Measurements from ENCODE around the gene TTPAL. TPM values are rescaled to one million over a fixed set of nuclear protein-coding genes. Genes with fewer than 3 reads are reported as not detected.

Gene TTPAL
- total and polyA plus RNA-seq, 8 donors, result 2.1 to 18.3 (median 4.8) TPM

DNA sequence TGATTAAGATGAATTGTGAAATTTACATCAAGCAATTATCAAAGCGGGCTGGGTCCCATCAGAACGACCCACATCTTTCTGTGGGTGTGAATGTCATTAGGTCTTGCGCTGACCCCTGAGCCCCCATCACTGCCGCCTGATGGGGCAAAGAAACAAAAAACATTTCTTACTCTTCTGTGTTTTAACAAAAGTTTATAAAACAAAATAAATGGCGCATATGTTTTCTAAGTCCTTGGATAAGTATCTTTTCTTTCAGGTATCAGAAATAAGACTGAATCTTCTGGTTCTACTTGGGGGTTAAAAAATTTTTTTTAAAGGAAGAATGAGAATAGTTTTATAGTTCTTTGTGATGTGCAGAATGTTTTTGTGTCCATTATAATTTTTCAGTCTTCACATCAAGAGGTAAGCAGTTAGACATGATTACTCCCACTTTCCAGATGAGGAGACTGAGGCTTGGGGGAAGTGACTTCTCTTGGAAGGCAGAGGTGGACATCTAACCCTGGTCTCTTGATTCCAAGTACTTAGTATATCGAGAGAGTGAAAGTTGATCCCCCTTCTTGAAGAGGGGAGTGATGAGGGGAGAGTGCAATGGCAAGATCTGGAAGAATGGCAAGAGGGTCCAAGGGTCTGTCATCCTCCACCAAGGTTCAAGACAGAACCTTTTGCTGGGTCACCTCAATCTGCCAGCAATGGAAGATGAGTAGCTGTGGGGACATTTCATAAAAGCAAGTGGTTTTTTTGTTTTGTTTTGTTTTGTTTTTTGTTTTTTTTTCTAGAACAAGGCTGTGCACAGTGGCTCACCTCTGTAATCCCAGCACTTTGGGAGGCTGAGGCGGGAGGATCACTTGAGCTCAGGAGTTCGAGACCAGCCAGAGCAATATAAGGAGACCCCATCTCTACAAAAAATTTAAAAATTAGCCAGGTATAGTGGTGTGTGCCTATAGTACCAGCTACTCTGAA lies 42.8 kb upstream of the TTPAL start:
- H3K9me3 ChIP-seq, result no peaks in the 10 kb centered on the region
- no peak overlapping the region for H3K4me3 ChIP-seq
- 70 to 82% (median 79%) methylated on average over 8 of the region's 8 CpGs for WGBS, 5 donors
- H3K27me3 ChIP-seq, result peaks cover 0 to 31% (median 0%) of the 10 kb centered on the region in 3 donors
- no peak overlapping the region for H3K27ac ChIP-seq
- intact Hi-C loops (cut with DNase I; ENCODE audit: low total_unique reads), result no loop called here
- DNase-seq, result no peak
- H3K4me1 ChIP-seq, result no peaks in the 10 kb centered on the region
- TF ChIP-seq POLR2A (IDR thresholded peaks at IDR 0.05), result no peak
- TF ChIP-seq, protein P1, sequence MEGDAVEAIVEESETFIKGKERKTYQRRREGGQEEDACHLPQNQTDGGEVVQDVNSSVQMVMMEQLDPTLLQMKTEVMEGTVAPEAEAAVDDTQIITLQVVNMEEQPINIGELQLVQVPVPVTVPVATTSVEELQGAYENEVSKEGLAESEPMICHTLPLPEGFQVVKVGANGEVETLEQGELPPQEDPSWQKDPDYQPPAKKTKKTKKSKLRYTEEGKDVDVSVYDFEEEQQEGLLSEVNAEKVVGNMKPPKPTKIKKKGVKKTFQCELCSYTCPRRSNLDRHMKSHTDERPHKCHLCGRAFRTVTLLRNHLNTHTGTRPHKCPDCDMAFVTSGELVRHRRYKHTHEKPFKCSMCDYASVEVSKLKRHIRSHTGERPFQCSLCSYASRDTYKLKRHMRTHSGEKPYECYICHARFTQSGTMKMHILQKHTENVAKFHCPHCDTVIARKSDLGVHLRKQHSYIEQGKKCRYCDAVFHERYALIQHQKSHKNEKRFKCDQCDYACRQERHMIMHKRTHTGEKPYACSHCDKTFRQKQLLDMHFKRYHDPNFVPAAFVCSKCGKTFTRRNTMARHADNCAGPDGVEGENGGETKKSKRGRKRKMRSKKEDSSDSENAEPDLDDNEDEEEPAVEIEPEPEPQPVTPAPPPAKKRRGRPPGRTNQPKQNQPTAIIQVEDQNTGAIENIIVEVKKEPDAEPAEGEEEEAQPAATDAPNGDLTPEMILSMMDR (IDR thresholded peaks at IDR 0.05), result no peak
- TF ChIP-seq POLR2AphosphoS5 (IDR thresholded peaks at IDR 0.05), result no peak
- TF ChIP-seq EP300 (IDR thresholded peaks at IDR 0.05), result no peak
- H3K36me3 ChIP-seq, result peaks cover 0 to 18% (median 9%) of the 10 kb centered on the region in 4 donors

DNA sequence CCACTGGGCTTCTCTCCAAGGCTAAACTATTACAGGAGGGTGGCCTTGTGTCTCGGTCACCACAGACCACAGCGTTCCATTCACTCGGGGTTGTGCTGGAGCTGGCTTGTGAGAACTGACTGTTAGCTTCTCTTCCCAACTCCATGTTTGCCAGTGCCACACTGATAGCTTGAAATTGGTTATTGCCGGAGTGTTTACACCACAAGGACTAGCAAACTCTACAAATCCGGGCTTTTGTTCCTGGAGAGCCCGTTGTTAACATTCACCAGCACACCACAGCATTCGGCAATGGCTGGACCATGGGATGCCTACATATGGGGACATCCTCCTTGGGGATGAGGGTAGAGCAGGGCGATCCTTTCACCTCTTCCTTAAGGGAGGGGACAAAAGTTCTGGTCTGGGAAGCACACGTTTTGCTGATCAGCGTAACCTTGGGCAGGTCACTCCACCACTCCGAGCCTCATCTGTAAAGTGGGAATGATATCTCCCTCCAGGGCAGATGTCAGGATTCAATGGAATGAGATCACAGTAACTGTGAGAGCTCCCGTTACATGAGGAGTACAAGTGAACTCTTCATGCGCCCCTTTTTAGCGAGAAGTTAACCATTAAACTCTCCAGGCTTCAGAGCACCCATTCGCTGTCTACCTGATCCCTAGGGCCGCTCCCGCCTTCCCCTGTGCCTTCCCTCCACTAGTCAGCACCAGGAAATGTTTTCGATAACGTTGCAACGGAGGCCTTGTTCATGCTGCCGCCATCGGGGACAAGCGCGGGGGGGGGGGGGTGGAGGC lies 41.7 kb upstream of the TTPAL start:
- WGBS, 5 donors, result 39 to 61% (median 53%) methylated on average over 24 of the region's 24 CpGs
- peaks cover 0 to 11% (median 4%) of the 10 kb centered on the region in 4 donors for H3K36me3 ChIP-seq
- H3K4me3 ChIP-seq, result no peak overlapping the region
- intact Hi-C loops (cut with DNase I; ENCODE audit: low total_unique reads), result no loop called here
- H3K27ac ChIP-seq, result peak overlapping the region in 1 of 5 donors; percentile 14
- peaks cover 0 to 31% (median 0%) of the 10 kb centered on the region in 3 donors for H3K27me3 ChIP-seq
- H3K9me3 ChIP-seq, result no peaks in the 10 kb centered on the region
- H3K4me1 ChIP-seq, result no peaks in the 10 kb centered on the region
- DNase-seq, result peak in 1 of 2 donors; percentile 74
- no peak for TF ChIP-seq POLR2A (IDR thresholded peaks at IDR 0.05)
- TF ChIP-seq POLR2AphosphoS5 (IDR thresholded peaks at IDR 0.05), result no peak
- TF ChIP-seq, protein P1 (IDR thresholded peaks at IDR 0.05), result no peak
- no peak for TF ChIP-seq EP300 (IDR thresholded peaks at IDR 0.05)

DNA sequence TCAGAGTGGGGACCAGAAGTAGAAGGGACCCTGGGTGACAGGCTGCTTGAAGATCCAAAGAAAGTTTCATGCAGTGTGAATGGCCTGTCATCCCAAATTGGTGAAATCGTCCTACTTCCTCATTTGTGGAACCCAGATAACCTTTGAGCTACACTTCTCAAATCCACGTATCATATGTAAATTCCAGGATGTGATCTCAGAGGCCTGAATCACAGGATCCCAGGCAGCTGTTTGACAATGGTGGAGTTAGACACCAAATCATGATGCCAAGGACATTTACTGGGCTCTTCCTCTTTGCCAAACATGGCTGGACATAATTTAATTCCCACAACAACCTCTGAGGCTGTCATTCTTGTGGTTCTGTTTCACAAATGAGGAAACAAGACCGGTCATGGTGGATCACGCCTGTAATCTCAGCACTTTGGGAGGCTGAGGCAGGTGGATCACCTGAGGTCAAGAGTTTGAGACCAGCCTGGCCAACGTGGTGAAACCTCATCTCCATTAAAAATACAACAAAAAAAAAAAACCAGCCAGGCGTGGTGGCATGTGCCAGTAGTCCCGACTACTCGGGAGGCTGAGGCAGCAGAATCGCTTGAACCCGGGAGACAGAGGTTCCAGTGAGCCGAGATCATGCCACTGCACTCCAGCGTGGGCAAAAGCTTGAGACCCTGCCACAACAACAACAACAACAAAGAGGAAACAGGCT lies 39.9 kb upstream of the TTPAL start:
- H3K4me3 ChIP-seq, result no peak overlapping the region
- peak in 2 of 3 donors; percentile 11 to 20 for TF ChIP-seq POLR2AphosphoS5 (IDR thresholded peaks at IDR 0.05)
- TF ChIP-seq, protein P1 (IDR thresholded peaks at IDR 0.05), result no peak
- DNase-seq, result peak in 1 of 2 donors; percentile 40
- 65 to 70% (median 70%) methylated on average over 12 of the region's 12 CpGs for WGBS, 5 donors
- H3K9me3 ChIP-seq, result no peaks in the 10 kb centered on the region
- intact Hi-C loops (cut with DNase I; ENCODE audit: low total_unique reads), result no loop called here
- peaks cover 0 to 30% (median 0%) of the 10 kb centered on the region in 3 donors for H3K27me3 ChIP-seq
- no peaks in the 10 kb centered on the region for H3K4me1 ChIP-seq
- peak overlapping the region in 2 of 5 donors; percentile 9 to 20 for H3K27ac ChIP-seq
- no peaks in the 10 kb centered on the region for H3K36me3 ChIP-seq

DNA sequence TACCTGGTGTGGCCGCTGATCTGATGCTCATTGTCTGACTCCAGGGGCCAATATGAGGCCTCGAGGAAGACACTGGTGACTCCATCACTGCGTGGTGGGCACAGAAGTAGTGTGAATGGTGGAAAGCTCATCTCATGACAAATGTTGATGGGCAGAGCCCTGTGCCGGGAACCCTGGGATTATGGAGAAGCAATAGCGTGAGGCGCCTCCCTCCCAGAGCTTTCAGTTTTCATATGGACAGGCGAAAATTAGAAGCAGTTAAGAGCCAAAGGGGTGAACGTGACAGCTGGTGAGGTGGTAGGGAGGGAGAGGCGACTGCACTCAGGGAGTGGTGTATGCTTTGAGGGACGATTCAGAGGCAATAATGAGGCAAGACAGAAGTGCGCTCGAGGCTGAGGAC lies 39.3 kb upstream of the TTPAL start:
- 72 to 77% (median 75%) methylated on average over 11 to 12 of the region's 12 CpGs for WGBS, 5 donors
- Histone ChIP-seq H3K9me3 (no peaks in the 10 kb centered on the region), H3K27ac (peak overlapping the region in 1 of 5 donors; percentile 9), H3K27me3 (peaks cover 0 to 28% (median 0%) of the 10 kb centered on the region in 3 donors), H3K36me3 (no peaks in the 10 kb centered on the region), H3K4me3 (no peak overlapping the region), H3K4me1 (no peaks in the 10 kb centered on the region)
- no peak for DNase-seq
- intact Hi-C loops (cut with DNase I; ENCODE audit: low total_unique reads), result no loop called here
- TF ChIP-seq POLR2A (IDR thresholded peaks at IDR 0.05) (no peak), POLR2AphosphoS5 (IDR thresholded peaks at IDR 0.05) (no peak)
